Suprapubic skin (tissue), 4 donors: ENCODE data around the gene TRIP12. TPM values are rescaled to one million over a fixed set of nuclear protein-coding genes. Genes with fewer than 3 reads are reported as not detected.

ENCODE experiments used
- DNase-seq, 2 donors: peaks; one replicate each; pipeline ENCODE4 v3.0.0-alpha.2; 2019; ENCODE audit warnings: low spot score in 2 of 2
- H3K27ac ChIP-seq: fragments of 200-600 bp; sonication (generic); one replicate; pipeline ENCODE4 v1.5.1; 2019
- H3K27me3 ChIP-seq: fragments of 200-600 bp; sonication (generic); one replicate; pipeline ENCODE4 v1.5.1; 2019
- H3K36me3 ChIP-seq: fragments of 200-600 bp; sonication (generic); one replicate; pipeline ENCODE4 v1.5.1; 2019
- H3K4me1 ChIP-seq: fragments of 200-600 bp; sonication (generic); one replicate; pipeline ENCODE4 v1.5.1; 2019
- H3K4me3 ChIP-seq: fragments of 200-600 bp; sonication (generic); one replicate; pipeline ENCODE4 v1.5.1; 2019; ENCODE audit warnings: mild to moderate bottlenecking
- H3K9me3 ChIP-seq: fragments of 200-600 bp; sonication (generic); one replicate; pipeline ENCODE4 v1.5.1; 2019
- CTCF ChIP-seq, 2 donors: fragments of 200-600 bp in 1 of 2; fragments of 450-650 bp in 1 of 2; sonication (generic) in 1 of 2; IDR thresholded peaks; one replicate each; pipeline ENCODE4 v1.5.1; 2016 to 2019; ENCODE audit warnings: antibody characterized with exemption in 2 of 2, mild to moderate bottlenecking in 1 of 2, moderate library complexity in 1 of 2
- EP300 ChIP-seq: sonication (generic); formaldehyde crosslinking; IDR thresholded peaks from one replicate; pipeline ENCODE4 v1.6.1; 2017; ENCODE audit warnings: antibody characterized with exemption
- POLR2A ChIP-seq, 2 donors: fragments of 450-650 bp; IDR thresholded peaks; one replicate each; pipeline ENCODE4 v1.6.1; 2017; ENCODE audit warnings: antibody characterized with exemption in 2 of 2, mild to moderate bottlenecking in 2 of 2, moderate library complexity in 2 of 2
- POLR2AphosphoS5 ChIP-seq, 3 donors: sonication (generic); formaldehyde crosslinking; IDR thresholded peaks; one replicate each; pipeline ENCODE4 v1.6.1; 2017; ENCODE audit warnings: antibody characterized with exemption in 3 of 3
- WGBS: methylation state at CpG from one replicate; pipeline ENCODE4 v1.1.5; 2018; 5-methylcytosine and 5-hydroxymethylcytosine counted together
- total RNA-seq, 4 donors: library from RNA; depleted of rRNA; stranded (reverse); fragments of >200 nt; gene quantifications; one replicate each; pipeline ENCODE4 v1.1.0, GENCODE V29; 2016

The TRIP12 gene
- total RNA-seq, 4 donors from 2014 or later = 124 to 227 (median 143) TPM

DNA sequence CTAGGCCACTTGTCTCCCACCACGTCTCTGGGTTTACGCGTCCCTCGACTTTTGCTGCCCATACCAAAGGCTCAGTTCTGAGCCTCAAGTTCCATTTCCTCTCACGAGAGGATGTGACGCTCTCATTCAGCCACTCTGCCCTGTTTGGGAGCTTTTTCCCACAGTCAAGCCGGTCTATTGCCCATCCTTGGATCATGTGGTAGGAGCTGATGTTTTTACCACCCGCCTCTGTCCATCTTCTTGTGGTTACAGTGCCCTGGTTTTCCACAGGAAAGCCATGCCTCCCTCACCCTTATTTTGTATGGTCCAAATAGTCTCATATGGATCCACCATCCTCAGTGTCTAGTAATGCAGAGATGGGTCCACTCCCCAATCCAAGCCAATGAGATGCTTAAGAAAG is 20.9 kb upstream of the TRIP12 start:
- H3K36me3 ChIP-seq = no peaks in the 10 kb centered on the region
- no peak overlapping the region for H3K4me3 ChIP-seq
- H3K9me3 ChIP-seq = no peaks in the 10 kb centered on the region
- H3K27ac ChIP-seq = no peak overlapping the region
- H3K27me3 ChIP-seq = no peaks in the 10 kb centered on the region
- no peak for DNase-seq
- H3K4me1 ChIP-seq = no peaks in the 10 kb centered on the region
- WGBS = 90% methylated on average over 8 of the region's 8 CpGs
- TF ChIP-seq POLR2AphosphoS5 (IDR thresholded peaks at IDR 0.05) (no peak), CTCF (IDR thresholded peaks at IDR 0.05) (no peak), EP300 (no peak), POLR2A (IDR thresholded peaks at IDR 0.05) (no peak)

DNA sequence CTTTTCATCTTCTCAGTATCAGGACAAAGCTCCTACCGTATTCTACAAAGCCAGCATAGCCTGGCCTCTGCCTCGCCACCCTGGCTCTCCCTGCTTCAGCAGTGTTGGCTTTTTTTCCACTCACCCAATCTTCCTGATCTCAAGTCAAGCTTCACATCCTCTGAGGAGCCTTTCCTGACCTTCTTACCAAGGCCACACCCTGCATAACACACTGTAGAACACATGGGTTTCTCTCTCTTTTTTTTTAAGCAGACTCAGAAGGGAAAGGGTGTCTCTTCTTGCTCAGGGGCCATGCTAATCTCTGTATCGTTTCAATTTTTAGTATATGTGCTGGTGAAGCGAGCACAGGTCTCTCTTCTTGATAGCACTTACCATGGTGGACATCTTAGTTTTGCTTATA is 15.7 kb upstream of the TRIP12 start:
- Histone ChIP-seq H3K9me3 (no peaks in the 10 kb centered on the region), H3K4me3 (no peak overlapping the region), H3K36me3 (no peaks in the 10 kb centered on the region), H3K27me3 (no peaks in the 10 kb centered on the region), H3K4me1 (no peaks in the 10 kb centered on the region), H3K27ac (no peak overlapping the region)
- no peak for DNase-seq
- TF ChIP-seq CTCF (IDR thresholded peaks at IDR 0.05) = no peak
- TF ChIP-seq POLR2AphosphoS5 (IDR thresholded peaks at IDR 0.05) = no peak
- no peak for TF ChIP-seq POLR2A (IDR thresholded peaks at IDR 0.05)
- WGBS = 91% methylated on average over 4 of the region's 4 CpGs

GRCh38 chr2:229931241-229931640 is 9.4 kb upstream of the TRIP12 start:
- Histone ChIP-seq H3K4me1 (no peaks in the 10 kb centered on the region), H3K27ac (no peak overlapping the region), H3K27me3 (no peaks in the 10 kb centered on the region), H3K4me3 (no peak overlapping the region), H3K9me3 (no peaks in the 10 kb centered on the region), H3K36me3 (no peaks in the 10 kb centered on the region)
- TF ChIP-seq CTCF (IDR thresholded peaks at IDR 0.05) (no peak), POLR2AphosphoS5 (IDR thresholded peaks at IDR 0.05) (no peak), EP300 (no peak), POLR2A (IDR thresholded peaks at IDR 0.05) (no peak)
- no peak for DNase-seq
- 88% methylated on average over 5 of the region's 5 CpGs for WGBS

GRCh38 chr2:229930656-229931055 is 8.8 kb upstream of the TRIP12 start:
- 85% methylated on average over 7 of the region's 7 CpGs for WGBS
- no peak overlapping the region for H3K27ac ChIP-seq
- no peak overlapping the region for H3K4me3 ChIP-seq
- no peak for DNase-seq
- no peaks in the 10 kb centered on the region for H3K36me3 ChIP-seq
- H3K4me1 ChIP-seq = no peaks in the 10 kb centered on the region
- TF ChIP-seq EP300 = no peak
- no peak for TF ChIP-seq POLR2AphosphoS5 (IDR thresholded peaks at IDR 0.05)
- TF ChIP-seq CTCF (IDR thresholded peaks at IDR 0.05) = no peak
- TF ChIP-seq POLR2A (IDR thresholded peaks at IDR 0.05) = no peak
- no peaks in the 10 kb centered on the region for H3K9me3 ChIP-seq
- no peaks in the 10 kb centered on the region for H3K27me3 ChIP-seq

DNA sequence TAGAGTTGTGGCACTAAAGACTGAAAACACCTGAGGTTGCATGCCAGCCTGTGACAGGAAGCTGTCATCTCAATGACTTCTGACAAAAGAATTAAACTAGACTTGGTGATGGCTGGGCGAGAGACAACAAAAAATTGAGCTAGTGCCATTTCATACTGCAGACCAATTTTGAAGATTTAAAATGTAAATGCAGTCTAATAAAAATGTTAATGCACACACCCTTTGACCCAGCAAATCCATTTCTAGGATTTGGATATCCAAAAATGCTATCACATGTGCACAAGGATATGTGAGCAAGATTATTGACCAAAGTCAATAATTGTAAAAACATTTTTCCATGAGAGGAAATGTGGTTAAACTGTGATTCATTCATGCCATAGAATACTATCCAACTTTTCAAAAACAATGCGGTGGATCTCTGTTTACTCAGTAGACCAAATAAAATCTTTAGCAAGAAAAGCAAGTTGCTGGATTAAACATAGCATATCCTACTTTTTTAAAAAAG is 6.1 kb upstream of the TRIP12 start:
- DNase-seq = no peak
- Histone ChIP-seq H3K36me3 (no peaks in the 10 kb centered on the region), H3K27ac (no peak overlapping the region), H3K9me3 (no peaks in the 10 kb centered on the region), H3K4me3 (no peak overlapping the region), H3K4me1 (peaks cover 13% of the 10 kb centered on the region), H3K27me3 (no peaks in the 10 kb centered on the region)
- WGBS = 70% methylated on average over 2 of the region's 2 CpGs
- no peak for TF ChIP-seq POLR2A (IDR thresholded peaks at IDR 0.05)
- no peak for TF ChIP-seq CTCF (IDR thresholded peaks at IDR 0.05)
- TF ChIP-seq EP300 = no peak
- TF ChIP-seq POLR2AphosphoS5 (IDR thresholded peaks at IDR 0.05) = no peak
